Common myeloid progenitor, CD34-positive (primary cell): Measurements from ENCODE around the gene NRCAM.

Experiments
- CTCF ChIA-PET: fragments of 350-600 bp; sonication (Branson Sonifier 250); formaldehyde crosslinking; loops from one replicate; lab custom pipeline; 2021; ENCODE audit warnings: antibody characterized with exemption; lab: Charles Lee
- POLR2A ChIA-PET: fragments of 350-600 bp; sonication (Branson Sonifier 250); formaldehyde crosslinking; loops from one replicate; lab custom pipeline; 2021; ENCODE audit warnings: antibody characterized with exemption; lab: Charles Lee
- DNase-seq, 3 donors: peaks; one replicate each; pipeline versions ENCODE4 v3.0.0 to v3.0.0-alpha.2; 2013
- H3K27ac ChIP-seq, 2 experiments: 1 replicate in 1 of 2; 2 replicates in 1 of 2; pipeline ENCODE4 v1.7.0; 2013; ENCODE audit warnings: inconsistent platforms in 2 of 2, low read length in 2 of 2, mild to moderate bottlenecking in 2 of 2, low read depth in 1 of 2, moderate library complexity in 1 of 2; ENCODE audit not compliant: severe bottlenecking in 2 of 2, insufficient read depth in 1 of 2, poor library complexity in 1 of 2
- H3K27me3 ChIP-seq, 5 experiments: replicated peaks in 2 of 5; 1 replicate in 3 of 5; 2 replicates in 2 of 5; pipeline versions ENCODE4 v1.6.1 to v1.7.0; 2013; ENCODE audit warnings: low read length in 4 of 5, mild to moderate bottlenecking in 2 of 5, moderate library complexity in 2 of 5, inconsistent platforms in 1 of 5; ENCODE audit not compliant: insufficient read depth in 5 of 5, control insufficient read depth in 4 of 5
- H3K36me3 ChIP-seq, 4 experiments: 1 replicate in 2 of 4; 2 replicates in 2 of 4; pipeline versions ENCODE4 v1.6.1 to v1.7.0; 2013; ENCODE audit warnings: low read length in 3 of 4, control low read depth in 1 of 4, mild to moderate bottlenecking in 1 of 4; ENCODE audit not compliant: control insufficient read depth in 4 of 4, insufficient read depth in 4 of 4
- H3K4me1 ChIP-seq, 4 experiments: 1 replicate in 3 of 4; 2 replicates in 1 of 4; pipeline versions ENCODE4 v1.6.1 to v1.7.1; 2013; ENCODE audit warnings: low read length in 3 of 4, mild to moderate bottlenecking in 3 of 4, control low read depth in 1 of 4, inconsistent platforms in 1 of 4, moderate library complexity in 1 of 4; ENCODE audit not compliant: control insufficient read depth in 4 of 4, insufficient read depth in 4 of 4; ENCODE audit errors: control extremely low read depth in 1 of 4
- H3K4me3 ChIP-seq, 7 experiments: 1 replicate in 4 of 7; 2 replicates in 3 of 7; pipeline versions ENCODE4 v1.5.1 to v1.7.0; 2013; ENCODE audit warnings: mild to moderate bottlenecking in 7 of 7, low read length in 6 of 7, moderate library complexity in 6 of 7, inconsistent platforms in 2 of 7, low read depth in 2 of 7, control low read depth in 1 of 7; ENCODE audit not compliant: insufficient read depth in 4 of 7, control insufficient read depth in 1 of 7; ENCODE audit errors: extremely low read depth in 1 of 7
- H3K9me3 ChIP-seq, 5 experiments: 1 replicate in 4 of 5; 2 replicates in 1 of 5; pipeline versions ENCODE4 v1.6.1 to v1.7.1; 2013; ENCODE audit warnings: low read length in 4 of 5, mild to moderate bottlenecking in 2 of 5, inconsistent platforms in 1 of 5, low read depth in 1 of 5, moderate library complexity in 1 of 5; ENCODE audit not compliant: control insufficient read depth in 4 of 5, insufficient read depth in 2 of 5; ENCODE audit errors: control extremely low read depth in 1 of 5
- WGBS: methylation state at CpG from one replicate; pipeline ENCODE4 v1.1.5; 2013; ENCODE audit not compliant: insufficient coverage; 5-methylcytosine and 5-hydroxymethylcytosine counted together

Gene NRCAM

GRCh38 chr7:108289852-108290251, 166.4 kb downstream of the NRCAM start:
- Histone ChIP-seq H3K9me3 (no peaks in the 10 kb centered on the region), H3K27ac (no peak overlapping the region), H3K27me3 (peaks cover 0 to 16% (median 11%) of the 10 kb centered on the region in 5 experiments), H3K36me3 (no peaks in the 10 kb centered on the region), H3K4me3 (no peak overlapping the region), H3K4me1 (peaks cover 0 to 8% (median under 1%) of the 10 kb centered on the region in 4 experiments)
- POLR2A ChIA-PET = no interaction called here
- DNase-seq = no peak
- CTCF ChIA-PET = no interaction called here
- WGBS = no CpG with 5 or more reads among the region's 1 CpG

- no CpG with 5 or more reads among the region's 3 CpGs for WGBS
- CTCF ChIA-PET = no interaction called here
- Histone ChIP-seq H3K4me3 (no peak overlapping the region), H3K9me3 (no peaks in the 10 kb centered on the region), H3K36me3 (no peaks in the 10 kb centered on the region), H3K4me1 (peaks cover 0 to 6% (median under 1%) of the 10 kb centered on the region in 4 experiments), H3K27ac (no peak overlapping the region), H3K27me3 (peaks cover 0 to 23% (median 15%) of the 10 kb centered on the region in 5 experiments)
- POLR2A ChIA-PET = interaction anchor here (0.6 kb wide), 2 partner anchors 8 to 1991 kb away, joined by 4 read pairs; no protein-coding TSS in a partner anchor
- no peak for DNase-seq
These were observed 168.4 kb downstream of the NRCAM start for GRCh38 chr7:108287857-108288256.

- no peak overlapping the region for H3K27ac ChIP-seq
- peaks cover 0 to 6% (median under 1%) of the 10 kb centered on the region in 4 experiments for H3K4me1 ChIP-seq
- no peaks in the 10 kb centered on the region for H3K9me3 ChIP-seq
- peaks cover 0 to 26% (median 11%) of the 10 kb centered on the region in 5 experiments for H3K27me3 ChIP-seq
- no peak for DNase-seq
- ChIA-PET CTCF (no interaction called here), POLR2A (interaction anchor here (0.6 kb wide), 1 partner anchor 91 kb away, joined by 5 read pairs; no protein-coding TSS in a partner anchor)
- 100% methylated on average over 4 of the region's 9 CpGs for WGBS
- no peak overlapping the region for H3K4me3 ChIP-seq
- no peaks in the 10 kb centered on the region for H3K36me3 ChIP-seq
These were observed 169.8 kb downstream of the NRCAM start for GRCh38 chr7:108286290-108286904.

- peaks cover 0 to 6% (median under 1%) of the 10 kb centered on the region in 4 experiments for H3K4me1 ChIP-seq
- DNase-seq = no peak
- no peak overlapping the region for H3K27ac ChIP-seq
- no peak overlapping the region for H3K4me3 ChIP-seq
- ChIA-PET CTCF (interaction anchor here (1.3 kb wide), 1 partner anchor 8 kb away, joined by 4 read pairs; no protein-coding TSS in a partner anchor), POLR2A (interaction anchor here (0.6 kb wide), 1 partner anchor 90 kb away, joined by 5 read pairs; no protein-coding TSS in a partner anchor)
- peaks cover 0 to 28% (median 10%) of the 10 kb centered on the region in 5 experiments for H3K27me3 ChIP-seq
- no peaks in the 10 kb centered on the region for H3K9me3 ChIP-seq
- no peaks in the 10 kb centered on the region for H3K36me3 ChIP-seq
- WGBS = no CpG with 5 or more reads among the region's 2 CpGs
These were observed 170.5 kb downstream of the NRCAM start for GRCh38 chr7:108285778-108286177.

- ChIA-PET POLR2A (no interaction called here), CTCF (interaction anchor here (1.3 kb wide), 1 partner anchor 8 kb away, joined by 4 read pairs; no protein-coding TSS in a partner anchor)
- Histone ChIP-seq H3K27me3 (peaks cover 0 to 24% (median 8%) of the 10 kb centered on the region in 5 experiments), H3K36me3 (no peaks in the 10 kb centered on the region), H3K4me3 (no peak overlapping the region), H3K27ac (no peak overlapping the region), H3K9me3 (no peaks in the 10 kb centered on the region), H3K4me1 (peaks cover 0 to 6% (median under 1%) of the 10 kb centered on the region in 4 experiments)
- WGBS = 65% methylated on average over 2 of the region's 2 CpGs
- no peak for DNase-seq
These were observed 171.2 kb downstream of the NRCAM start for GRCh38 chr7:108285003-108285368.

GRCh38 chr7:108284349-108285002, 171.8 kb downstream of the NRCAM start:
- 20% methylated on average over 5 of the region's 6 CpGs for WGBS
- DNase-seq = peak; percentile 14 to 67 (median 46)

GRCh38 chr7:108283252-108283651, 173.0 kb downstream of the NRCAM start:
- Histone ChIP-seq H3K27me3 (peaks cover 0 to 18% (median 7%) of the 10 kb centered on the region in 5 experiments), H3K4me3 (no peak overlapping the region), H3K36me3 (no peaks in the 10 kb centered on the region), H3K4me1 (peaks cover 0 to 6% (median under 1%) of the 10 kb centered on the region in 4 experiments), H3K9me3 (no peaks in the 10 kb centered on the region), H3K27ac (no peak overlapping the region)
- POLR2A ChIA-PET = no interaction called here
- CTCF ChIA-PET = no interaction called here
- 93% methylated on average over 3 of the region's 3 CpGs for WGBS
- no peak for DNase-seq

More at GRCh38 chr7:108284349-108285002, 171.8 kb downstream of the NRCAM start:
- Histone ChIP-seq H3K4me3 (no peak overlapping the region), H3K27me3 (peaks cover 0 to 19% (median 9%) of the 10 kb centered on the region in 5 experiments), H3K9me3 (no peaks in the 10 kb centered on the region), H3K27ac (no peak overlapping the region), H3K36me3 (no peaks in the 10 kb centered on the region), H3K4me1 (peaks cover 0 to 6% (median under 1%) of the 10 kb centered on the region in 4 experiments)
- ChIA-PET POLR2A (no interaction called here), CTCF (interaction anchor here (1.3 kb wide), 1 partner anchor 9 kb away, joined by 4 read pairs; no protein-coding TSS in a partner anchor)
